ENCODE results near the gene GCFC2.
"Not testable (repeated sequence)": the region's sequence is repeated elsewhere in the genome, so short reads cannot be mapped to it uniquely, and the experiment has no call there.

GCFC2 gene

GRCh38 chr2:75698918-75699317, 11.8 kb downstream of the GCFC2 start:
- in situ Hi-C loops (cut with MboI; ENCODE audit: low pct_unique_long_range_greater_than_20kb, low sequenced_read_pairs), result no loop called here
- no peak for DNase-seq

- in situ Hi-C loops (cut with MboI; ENCODE audit: low pct_unique_long_range_greater_than_20kb, low sequenced_read_pairs), result no loop called here
- DNase-seq, result no peak
Measured at GRCh38 chr2:75688196-75688595, 22.5 kb downstream of the GCFC2 start.

GRCh38 chr2:75683430-75683829, 27.3 kb downstream of the GCFC2 start:
- in situ Hi-C loops (cut with MboI; ENCODE audit: low pct_unique_long_range_greater_than_20kb, low sequenced_read_pairs), result not testable (repeated sequence)

GRCh38 chr2:75680402-75680801, 30.3 kb downstream of the GCFC2 start:
- no peak for DNase-seq
- in situ Hi-C loops (cut with MboI; ENCODE audit: low pct_unique_long_range_greater_than_20kb, low sequenced_read_pairs), result no loop called here

More at GRCh38 chr2:75683430-75683829, 27.3 kb downstream of the GCFC2 start:
- DNase-seq, result not testable (repeated sequence)

- in situ Hi-C loops (cut with MboI; ENCODE audit: low pct_unique_long_range_greater_than_20kb, low sequenced_read_pairs), result no loop called here
- no peak for DNase-seq
Measured at GRCh38 chr2:75679556-75679955, 31.2 kb downstream of the GCFC2 start.

- in situ Hi-C loops (cut with MboI; ENCODE audit: low pct_unique_long_range_greater_than_20kb, low sequenced_read_pairs), result no loop called here
- DNase-seq, result no peak
Measured at GRCh38 chr2:75676464-75676863, 34.3 kb downstream of the GCFC2 start.

GRCh38 chr2:75675908-75676307, 34.8 kb downstream of the GCFC2 start:
- no peak for DNase-seq
- in situ Hi-C loops (cut with MboI; ENCODE audit: low pct_unique_long_range_greater_than_20kb, low sequenced_read_pairs), result no loop called here

- in situ Hi-C loops (cut with MboI; ENCODE audit: low pct_unique_long_range_greater_than_20kb, low sequenced_read_pairs); DNase-seq: not testable (repeated sequence)
Measured at GRCh38 chr2:75675423-75675822, 35.3 kb downstream of the GCFC2 start.

- no peak for DNase-seq
- in situ Hi-C loops (cut with MboI; ENCODE audit: low pct_unique_long_range_greater_than_20kb, low sequenced_read_pairs), result no loop called here
Measured at GRCh38 chr2:75667884-75668283, 42.8 kb downstream of the GCFC2 start.

- no peak for DNase-seq
- in situ Hi-C loops (cut with MboI; ENCODE audit: low pct_unique_long_range_greater_than_20kb, low sequenced_read_pairs), result no loop called here
Measured at GRCh38 chr2:75666911-75667310, 43.8 kb downstream of the GCFC2 start.

GRCh38 chr2:75657798-75658197, 52.9 kb downstream of the GCFC2 start:
- in situ Hi-C loops (cut with MboI; ENCODE audit: low pct_unique_long_range_greater_than_20kb, low sequenced_read_pairs), result no loop called here
- DNase-seq, result no peak

GRCh38 chr2:75656563-75656962, 54.2 kb downstream of the GCFC2 start:
- in situ Hi-C loops (cut with MboI; ENCODE audit: low pct_unique_long_range_greater_than_20kb, low sequenced_read_pairs), result no loop called here

GRCh38 chr2:75655861-75656260, 54.9 kb downstream of the GCFC2 start:
- in situ Hi-C loops (cut with MboI; ENCODE audit: low pct_unique_long_range_greater_than_20kb, low sequenced_read_pairs), result no loop called here
- DNase-seq, result no peak

More at GRCh38 chr2:75656563-75656962, 54.2 kb downstream of the GCFC2 start:
- no peak for DNase-seq

- in situ Hi-C loops (cut with MboI; ENCODE audit: low pct_unique_long_range_greater_than_20kb, low sequenced_read_pairs), result no loop called here
- no peak for DNase-seq
Measured at GRCh38 chr2:75654012-75654411, 56.7 kb downstream of the GCFC2 start.

- no peak for DNase-seq
- in situ Hi-C loops (cut with MboI; ENCODE audit: low pct_unique_long_range_greater_than_20kb, low sequenced_read_pairs), result no loop called here
Measured at GRCh38 chr2:75647771-75648170, 62.9 kb downstream of the GCFC2 start.

GRCh38 chr2:75646583-75647425, 63.9 kb downstream of the GCFC2 start, which contains the start of gene MRPL19:
Gene MRPL19, plus strand, starts transcription at chr2:75646783. Its CDS starts 25 bp downstream, at chr2:75646808.
- in situ Hi-C loops (cut with MboI; ENCODE audit: low pct_unique_long_range_greater_than_20kb, low sequenced_read_pairs), result no loop called here
- peak; percentile 88 for DNase-seq

GRCh38 chr2:75646090-75646582, 64.6 kb downstream of the GCFC2 start:
- in situ Hi-C loops (cut with MboI; ENCODE audit: low pct_unique_long_range_greater_than_20kb, low sequenced_read_pairs), result no loop called here
- DNase-seq, result no peak

- DNase-seq, result no peak
- in situ Hi-C loops (cut with MboI; ENCODE audit: low pct_unique_long_range_greater_than_20kb, low sequenced_read_pairs), result no loop called here
Measured at GRCh38 chr2:75645643-75646042, 65.1 kb downstream of the GCFC2 start.

GRCh38 chr2:75643980-75644379, 66.7 kb downstream of the GCFC2 start:
- in situ Hi-C loops (cut with MboI; ENCODE audit: low pct_unique_long_range_greater_than_20kb, low sequenced_read_pairs), result no loop called here
- no peak for DNase-seq

GRCh38 chr2:75641587-75641986, 69.1 kb downstream of the GCFC2 start:
- in situ Hi-C loops (cut with MboI; ENCODE audit: low pct_unique_long_range_greater_than_20kb, low sequenced_read_pairs), result no loop called here
- no peak for DNase-seq
